Non-pigmented ciliary epithelial cell (primary cell): Measurements from ENCODE around the gene STARD9.
A peak's percentile ranks its signal among the peaks of the same experiment; 100 is the strongest.

ENCODE experiments used
- DNase-seq: peaks from one replicate; pipeline ENCODE4 v3.0.0-alpha.2; 2010; ENCODE audit warnings: low read depth

The STARD9 gene

DNA sequence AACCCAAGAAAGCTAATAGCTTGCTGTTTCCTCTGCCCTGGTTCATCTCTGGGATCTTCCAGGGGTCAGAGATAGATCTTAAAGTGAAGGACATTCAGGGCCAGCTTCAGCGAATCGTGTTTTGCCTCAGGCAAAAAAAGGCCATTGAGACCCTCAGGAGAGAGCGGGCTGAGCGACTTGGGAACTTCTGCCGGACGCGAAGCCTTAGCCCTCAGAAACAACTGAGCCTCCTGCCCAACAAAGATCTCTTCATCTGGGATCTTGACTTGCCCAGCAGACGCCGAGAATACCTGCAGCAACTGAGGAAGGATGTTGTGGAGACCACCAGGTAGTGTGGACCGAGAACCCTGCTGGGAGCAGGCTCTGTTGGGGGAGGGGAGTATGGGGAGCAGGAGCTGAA, 119.0 kb downstream of the STARD9 start:
- DNase-seq: no peak

DNA sequence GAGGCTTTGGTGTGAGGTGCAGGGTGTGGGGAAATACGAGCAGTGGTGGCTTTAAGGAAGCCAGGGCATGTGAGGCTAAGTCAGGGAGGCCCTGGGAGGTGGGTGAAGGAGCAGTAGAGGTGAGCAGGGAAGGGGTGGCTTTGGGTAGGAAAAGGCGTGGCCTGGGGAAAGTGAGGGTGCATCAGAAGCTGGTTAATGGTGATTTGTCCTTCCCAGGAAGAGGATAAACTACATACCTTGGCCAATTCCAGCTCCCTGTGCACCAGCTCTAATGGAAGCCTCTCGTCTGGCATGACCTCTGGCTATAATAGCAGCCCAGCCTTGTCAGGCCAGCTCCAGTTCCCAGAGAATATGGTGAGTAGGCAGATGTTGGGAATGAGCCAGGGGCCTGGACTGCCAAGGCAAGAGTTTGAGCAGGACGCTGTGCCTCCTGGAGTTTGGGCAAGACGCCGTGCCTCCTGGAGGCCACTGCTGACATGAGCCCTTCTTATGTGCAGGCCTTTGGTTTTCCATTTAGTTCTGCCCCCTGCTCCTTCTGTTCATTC, 120.2 kb downstream of the STARD9 start:
- DNase-seq: no peak

DNA sequence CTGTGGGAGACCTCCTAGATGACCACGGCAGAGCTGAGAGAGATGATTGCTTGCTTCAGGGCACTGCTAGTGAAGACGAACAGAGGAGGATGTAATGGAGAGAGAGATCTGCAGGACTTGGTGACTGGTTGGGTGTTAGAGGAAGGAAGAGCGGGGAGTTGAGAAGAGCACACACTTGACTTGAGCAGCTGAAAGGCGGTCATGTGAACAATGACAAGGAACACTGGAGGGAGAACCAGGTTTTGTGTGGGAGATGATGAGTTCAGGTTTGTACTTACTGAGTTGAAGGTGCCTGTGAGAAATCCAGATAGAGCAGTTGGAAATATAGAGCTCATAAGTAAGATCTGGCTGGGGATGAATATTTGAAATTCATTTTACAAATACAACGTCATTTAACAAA, 121.2 kb downstream of the STARD9 start:
- no peak for DNase-seq

DNA sequence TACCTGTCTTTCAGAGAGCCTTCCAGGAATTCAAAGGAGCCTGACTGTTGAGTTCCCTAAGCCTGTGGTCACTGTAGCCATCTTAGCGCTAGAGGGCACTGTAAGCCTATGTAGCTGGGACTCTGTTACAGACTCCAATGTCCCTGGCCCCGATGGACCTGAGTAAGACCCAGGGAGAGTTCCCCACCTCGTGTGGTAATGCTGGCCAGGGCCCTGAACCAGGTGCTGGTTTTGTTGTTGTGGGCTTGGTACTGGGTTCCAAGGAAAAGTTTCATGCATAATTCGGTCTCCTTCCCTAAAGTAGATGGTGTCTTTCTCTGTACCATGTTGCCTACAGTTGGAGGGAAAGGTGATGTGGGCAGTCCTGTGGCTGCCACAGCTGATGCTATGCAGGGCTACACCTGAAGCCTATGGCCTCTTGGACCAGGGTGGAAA, 129.1 kb downstream of the STARD9 start:
- DNase-seq: peak; percentile 38

DNA sequence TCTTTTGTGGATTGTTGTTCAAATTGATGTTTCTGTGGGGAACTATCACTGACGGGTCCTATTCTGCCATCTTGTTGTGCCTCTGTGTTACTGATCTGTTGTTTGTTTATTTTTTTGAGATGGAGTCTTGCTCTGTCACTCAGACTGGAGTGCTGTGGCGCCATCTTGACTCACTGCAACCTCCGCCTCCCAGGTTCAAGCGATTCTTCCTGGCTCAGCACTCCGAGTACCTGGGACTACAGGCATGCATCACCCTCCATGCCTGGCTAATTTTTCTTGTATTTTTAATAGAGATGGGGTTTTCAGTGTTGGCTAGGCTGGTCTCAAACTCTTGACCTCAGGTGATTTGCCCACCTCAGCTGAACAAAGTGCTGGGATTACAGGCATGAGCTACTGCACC, 129.9 kb downstream of the STARD9 start:
- no peak for DNase-seq

DNA sequence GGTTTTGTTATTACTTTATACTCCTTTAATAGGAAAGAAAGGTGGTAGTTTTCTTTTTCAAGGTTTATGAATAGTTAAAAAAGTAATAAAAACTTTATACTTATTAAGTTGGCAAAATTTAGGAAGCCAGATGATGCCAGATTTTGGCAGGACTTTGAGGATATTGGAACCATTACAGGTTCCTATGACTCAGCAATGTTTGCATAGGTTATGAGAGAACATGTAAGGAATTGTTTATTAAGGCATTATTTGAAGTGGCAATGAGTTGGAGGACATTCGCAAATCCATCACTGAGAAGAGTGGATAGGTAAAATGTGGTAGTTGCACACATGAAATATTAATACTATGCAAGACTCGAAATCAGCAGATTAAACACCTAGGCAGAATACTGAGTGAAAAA, 131.7 kb downstream of the STARD9 start:
- DNase-seq: no peak

DNA sequence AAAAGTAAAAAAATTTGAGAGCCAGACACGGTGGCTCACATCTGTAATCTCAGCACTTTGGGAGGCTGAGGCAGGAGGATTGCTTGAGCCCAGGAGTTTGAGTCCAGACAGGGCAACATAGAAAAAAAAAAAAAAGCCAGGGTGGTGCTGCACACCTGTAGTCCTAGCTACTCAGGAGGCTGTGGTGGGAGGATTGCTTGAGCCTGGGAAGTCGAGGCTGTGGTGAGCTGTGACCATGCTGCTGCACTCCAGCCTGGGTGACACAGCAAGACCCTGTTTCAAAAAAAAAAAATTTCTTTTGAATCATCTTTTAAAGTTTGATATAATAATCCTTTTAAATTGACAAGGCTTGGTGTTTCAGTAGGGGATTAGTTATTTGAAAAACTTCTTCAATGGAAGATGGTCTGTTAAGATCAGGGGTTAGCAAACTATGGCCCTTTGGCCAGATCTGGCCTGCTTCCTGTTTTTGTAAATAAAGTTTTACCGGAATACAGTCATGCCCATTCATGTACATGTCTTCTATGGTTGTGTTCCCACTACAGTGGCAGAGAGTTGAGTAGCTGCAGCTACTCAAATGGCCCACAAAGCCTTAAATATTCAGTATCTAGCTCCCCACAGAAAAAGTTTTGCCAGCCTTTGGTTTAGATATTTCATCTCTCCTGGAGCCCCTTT, 132.6 kb downstream of the STARD9 start:
- DNase-seq: no peak

DNA sequence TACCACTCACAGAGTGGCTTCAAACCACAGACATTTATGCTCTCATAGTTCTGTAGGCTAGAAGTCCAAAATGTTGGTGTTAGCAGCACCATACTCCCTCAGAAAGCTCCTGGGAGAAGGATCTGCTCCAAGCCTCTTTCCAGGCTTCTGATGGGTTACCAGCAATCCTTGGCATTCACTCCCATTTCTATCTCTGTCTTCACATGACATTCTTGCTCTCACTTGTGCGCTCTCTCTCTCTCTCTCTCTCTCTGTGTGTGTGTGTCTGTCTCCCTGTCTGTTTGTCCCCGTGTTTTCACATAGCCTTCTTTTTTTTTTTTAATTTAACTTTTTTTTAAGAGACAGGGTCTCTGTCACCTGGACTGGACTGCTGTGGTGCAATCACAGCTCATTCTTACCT, 135.3 kb downstream of the STARD9 start:
- no peak for DNase-seq

DNA sequence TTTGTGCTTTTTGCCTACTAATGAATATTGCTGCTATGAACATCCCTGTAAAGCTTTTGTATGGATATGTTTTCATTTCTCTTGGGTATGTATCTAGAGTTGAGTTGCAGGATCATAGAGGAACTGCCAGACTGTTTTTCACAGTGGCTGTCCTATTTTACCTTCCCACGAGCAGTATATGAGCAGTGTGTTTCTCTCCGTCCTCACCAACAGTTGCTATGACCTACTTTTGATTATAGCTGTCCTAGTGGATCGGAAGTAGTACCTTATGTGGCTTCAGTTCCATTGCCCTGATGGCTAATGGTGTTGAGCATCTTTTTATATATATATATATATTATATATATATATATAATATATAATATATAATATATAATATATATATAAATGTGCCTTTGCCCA, 136.3 kb downstream of the STARD9 start:
- no peak for DNase-seq

DNA sequence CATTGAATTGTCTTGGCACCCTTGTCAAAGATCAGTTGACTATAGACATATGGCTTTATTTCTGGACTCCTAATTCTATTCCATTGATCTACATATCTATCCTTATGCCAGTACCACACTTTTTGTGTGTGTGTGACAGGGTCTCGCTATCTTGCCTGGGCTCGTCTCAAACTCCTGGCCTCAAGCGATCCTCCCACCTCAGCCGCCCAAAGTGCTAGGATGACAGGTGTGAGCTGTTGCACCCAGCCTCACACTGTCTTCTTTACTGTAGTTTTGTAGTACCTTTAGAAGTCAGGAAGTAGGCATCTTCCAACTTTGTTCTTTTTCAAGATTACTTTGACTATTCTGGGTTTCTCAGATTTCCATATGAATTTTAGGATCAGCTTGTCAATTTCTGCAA, 137.2 kb downstream of the STARD9 start:
- DNase-seq: no peak

DNA sequence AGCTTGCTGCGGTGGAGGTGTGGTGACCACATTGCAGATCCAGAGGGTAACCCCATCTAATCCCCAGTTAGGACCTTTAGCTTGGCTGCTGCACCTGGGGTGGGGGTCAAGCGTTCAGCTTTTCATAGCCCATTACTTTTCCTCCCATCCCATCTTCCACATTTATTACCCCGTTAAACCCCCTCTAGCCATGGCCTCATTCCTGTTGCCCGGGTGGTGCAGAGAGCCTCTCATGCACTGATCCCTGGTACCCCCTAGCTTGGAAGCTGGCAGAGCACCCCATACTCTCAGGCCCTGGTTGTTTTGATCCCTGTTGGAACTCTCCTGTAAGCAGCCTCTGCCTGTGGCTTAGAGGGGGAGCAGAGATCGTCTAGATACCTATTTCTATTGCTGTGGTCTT, 140.7 kb downstream of the STARD9 start:
- DNase-seq: no peak

DNA sequence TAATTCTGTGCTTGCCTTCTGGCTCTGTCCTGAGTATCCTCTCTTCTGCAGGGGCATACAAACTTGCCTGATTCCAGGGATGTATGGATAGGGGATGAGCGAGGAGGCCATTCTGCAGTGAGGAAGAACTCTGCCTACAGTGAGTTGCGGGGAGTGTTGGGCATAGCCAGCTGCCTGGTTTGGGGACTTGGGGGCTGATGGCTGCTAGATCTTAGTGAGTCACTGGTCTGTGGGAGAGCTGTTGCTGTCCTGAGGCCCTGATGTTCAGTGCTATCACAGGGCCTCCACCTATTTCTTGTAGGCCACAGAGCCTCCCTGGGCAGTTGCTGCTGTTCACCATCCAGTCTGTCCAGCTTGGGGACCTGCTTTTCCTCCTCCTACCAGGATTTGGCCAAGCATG, 141.2 kb downstream of the STARD9 start:
- DNase-seq: no peak

DNA sequence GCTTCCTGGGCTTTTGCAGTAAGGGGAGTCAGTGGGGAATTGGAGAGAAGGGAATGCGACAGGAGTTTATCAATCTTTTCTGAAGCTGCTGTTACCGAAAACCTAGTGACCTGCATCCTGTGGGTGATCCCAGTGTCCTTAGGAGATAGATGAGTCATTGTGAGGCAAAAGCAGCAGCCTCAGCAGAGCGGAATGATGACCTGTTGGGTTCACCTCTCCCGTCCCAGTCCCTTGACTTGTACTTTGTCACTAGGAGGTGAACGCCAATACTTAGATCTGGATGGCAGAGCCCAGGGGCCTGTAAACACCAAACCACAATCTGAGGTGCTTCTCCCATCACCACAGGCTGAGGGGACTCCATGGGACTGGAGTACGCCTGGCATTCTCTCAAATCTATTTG, 143.6 kb downstream of the STARD9 start:
- no peak for DNase-seq

DNA sequence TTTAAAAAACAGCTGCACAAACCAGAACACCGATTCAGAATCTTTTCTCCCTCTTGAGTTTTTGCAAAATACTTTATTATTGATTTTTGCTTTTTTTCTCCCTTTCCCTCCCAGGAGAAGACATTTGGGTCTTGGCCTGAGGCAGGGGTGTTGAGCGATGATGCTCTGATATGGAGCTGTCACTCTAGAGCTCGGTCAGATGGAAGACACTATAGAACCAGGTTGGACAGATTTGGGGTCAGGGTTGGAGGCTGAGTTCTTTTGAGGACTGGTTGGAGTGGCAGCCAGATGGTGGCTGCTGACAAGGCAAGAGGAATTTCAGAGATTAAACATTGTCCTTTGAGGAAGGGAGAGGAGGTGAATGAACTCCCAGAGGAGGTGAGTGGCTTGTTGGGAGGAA, 144.7 kb downstream of the STARD9 start:
- DNase-seq: no peak

DNA sequence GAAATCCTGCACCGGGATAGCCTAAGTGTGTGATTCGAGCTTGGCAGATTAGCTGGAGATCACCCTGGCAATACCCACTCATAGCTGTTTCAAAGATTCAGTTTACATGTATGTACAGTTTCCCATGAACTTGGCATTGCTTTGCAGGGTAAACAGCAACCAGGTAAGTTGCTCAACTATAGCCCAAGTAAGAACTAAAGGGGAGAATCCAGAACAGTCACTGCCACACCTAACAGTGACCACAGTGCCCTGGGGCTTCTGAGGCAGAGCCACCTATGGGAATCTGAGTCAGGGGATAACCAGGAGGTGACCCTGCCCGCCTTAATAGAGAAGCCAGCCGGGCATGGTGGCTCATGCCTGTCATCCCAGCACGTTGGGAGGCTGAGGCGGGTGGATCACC, 145.6 kb downstream of the STARD9 start:
- no peak for DNase-seq

DNA sequence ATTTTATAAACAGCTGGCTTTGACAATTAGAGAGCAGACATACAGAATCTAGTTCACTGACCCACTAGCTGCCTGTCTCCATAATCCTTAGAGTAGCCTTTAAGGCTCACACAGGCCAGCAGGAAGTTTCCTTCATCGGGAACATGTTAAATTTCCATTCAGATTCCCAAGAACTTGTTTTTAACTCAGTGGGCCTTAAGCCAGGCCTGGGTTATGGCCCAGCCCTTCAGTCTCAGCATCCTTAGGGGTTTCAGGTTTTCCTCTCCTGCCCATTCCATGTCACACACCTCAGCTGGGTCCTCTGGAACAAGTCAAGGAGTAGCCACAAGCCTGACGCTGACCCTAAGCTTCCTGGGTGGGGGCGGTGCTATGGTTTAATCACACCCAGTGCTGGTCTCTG, 146.5 kb downstream of the STARD9 start:
- DNase-seq: no peak

DNA sequence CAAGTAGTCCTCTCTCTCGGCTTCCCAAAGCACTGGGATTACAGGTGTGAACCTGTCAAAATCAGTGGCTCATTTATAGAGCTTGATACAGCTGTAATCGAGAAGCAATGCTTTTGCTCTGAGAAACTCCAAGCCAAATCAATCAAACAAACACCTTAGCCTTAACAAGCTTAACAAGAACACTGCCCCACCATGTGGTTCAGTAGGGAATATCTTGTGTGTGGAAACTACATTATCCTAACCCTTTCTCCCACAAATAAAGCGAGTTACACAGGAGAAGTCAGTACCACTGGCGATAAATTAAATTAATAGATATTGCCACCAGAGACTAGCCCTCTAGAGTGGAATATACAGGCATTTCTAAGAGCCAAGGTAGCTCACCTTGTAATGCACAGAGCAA, 147.7 kb downstream of the STARD9 start:
- DNase-seq: no peak

DNA sequence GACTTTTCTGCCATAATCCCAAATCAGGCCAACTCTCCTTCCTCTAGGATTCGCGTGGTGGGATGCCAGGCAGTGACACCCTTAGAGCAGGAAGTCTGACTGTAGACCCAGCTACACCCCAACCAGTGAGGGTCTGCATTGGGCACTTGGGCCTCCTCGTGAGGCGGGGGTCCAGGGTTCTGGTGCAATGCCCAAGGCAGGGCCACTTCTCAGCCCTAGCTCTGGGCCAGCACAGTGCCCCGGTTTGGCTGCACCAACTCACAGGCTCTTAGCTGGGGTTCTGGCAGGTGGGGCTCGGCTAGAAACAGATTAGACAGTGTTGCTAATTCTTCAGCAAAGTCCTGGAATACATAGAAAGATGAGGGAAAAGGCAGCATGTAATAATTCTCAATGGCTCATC, 148.9 kb downstream of the STARD9 start:
- no peak for DNase-seq

DNA sequence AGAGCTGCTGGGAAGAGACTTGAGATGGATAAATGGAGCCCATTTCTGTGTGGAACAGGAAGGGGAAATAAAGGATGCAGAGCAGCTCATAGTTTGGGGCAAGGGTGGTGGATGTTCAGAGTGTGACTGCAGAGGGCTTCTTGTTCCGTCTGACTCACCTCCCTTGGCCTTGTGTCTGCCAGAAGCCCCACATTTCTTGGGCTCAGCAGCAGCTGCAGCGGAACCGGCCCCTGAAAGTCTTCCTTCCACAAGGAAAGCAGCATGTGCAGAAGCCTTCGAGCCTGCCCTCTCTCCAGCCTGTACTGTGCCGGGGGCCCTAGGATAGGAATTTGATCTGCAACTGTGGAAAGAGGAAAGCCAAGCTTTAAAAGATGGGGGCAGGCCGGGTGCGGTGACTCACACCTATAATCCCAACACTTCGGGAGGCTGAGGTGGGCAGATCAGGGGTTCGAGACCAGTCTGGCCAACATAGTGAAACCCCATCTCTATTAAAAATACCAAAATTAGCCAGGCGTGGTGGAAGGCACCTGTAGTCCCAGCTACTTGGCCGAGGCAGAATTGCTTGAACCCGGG, 150.0 kb downstream of the STARD9 start:
- DNase-seq: no peak

DNA sequence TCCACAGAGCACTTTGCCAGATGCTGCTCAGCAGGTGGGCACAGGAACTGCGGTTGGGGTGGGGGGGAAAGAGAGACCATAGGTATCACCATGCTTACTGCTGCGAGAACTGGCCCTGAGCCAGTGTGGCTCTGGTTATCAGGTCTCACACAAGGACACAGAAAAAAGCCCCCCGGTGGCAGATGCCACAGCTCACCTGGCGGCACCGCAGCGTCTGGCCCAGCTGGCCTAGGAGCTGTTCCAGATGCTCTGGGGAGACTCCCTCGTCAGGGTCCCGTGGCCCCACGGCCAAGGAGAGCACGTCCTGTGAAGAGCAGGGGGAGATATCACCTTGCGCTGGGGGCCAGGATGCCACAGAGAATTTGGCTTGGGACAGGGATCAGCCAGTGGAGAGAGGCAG, 150.7 kb downstream of the STARD9 start:
- DNase-seq: no peak

DNA sequence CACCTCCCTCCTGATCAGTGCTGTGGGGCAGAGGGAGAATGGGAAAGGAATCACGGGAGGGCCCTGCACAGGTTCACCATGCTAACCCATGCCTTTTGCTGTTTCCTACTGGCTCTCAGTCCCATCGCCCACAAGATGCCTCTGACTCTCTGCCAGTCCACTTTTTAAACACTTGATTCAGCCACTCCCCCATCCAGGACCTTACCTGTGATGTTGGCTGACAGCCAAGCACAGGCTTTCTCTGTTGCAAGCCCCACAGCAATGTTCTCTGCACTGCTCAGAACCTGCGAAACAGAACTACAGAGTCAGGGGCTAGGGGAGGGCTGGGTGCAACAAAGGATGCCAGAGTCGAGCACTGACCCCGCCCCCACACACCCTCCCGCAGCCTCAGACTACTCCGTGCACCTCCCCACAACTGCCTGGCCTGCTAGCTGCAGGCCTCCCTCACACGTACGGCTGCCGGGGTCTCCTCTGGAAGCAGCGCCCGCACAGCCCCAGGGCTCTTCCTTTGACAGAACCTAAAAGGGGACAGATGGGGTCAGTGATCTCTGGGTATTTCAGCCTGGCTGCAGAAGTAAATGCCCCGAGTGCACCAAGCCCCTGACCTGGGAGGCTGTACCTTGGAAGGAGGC, 152.5 kb downstream of the STARD9 start:
- DNase-seq: no peak

DNA sequence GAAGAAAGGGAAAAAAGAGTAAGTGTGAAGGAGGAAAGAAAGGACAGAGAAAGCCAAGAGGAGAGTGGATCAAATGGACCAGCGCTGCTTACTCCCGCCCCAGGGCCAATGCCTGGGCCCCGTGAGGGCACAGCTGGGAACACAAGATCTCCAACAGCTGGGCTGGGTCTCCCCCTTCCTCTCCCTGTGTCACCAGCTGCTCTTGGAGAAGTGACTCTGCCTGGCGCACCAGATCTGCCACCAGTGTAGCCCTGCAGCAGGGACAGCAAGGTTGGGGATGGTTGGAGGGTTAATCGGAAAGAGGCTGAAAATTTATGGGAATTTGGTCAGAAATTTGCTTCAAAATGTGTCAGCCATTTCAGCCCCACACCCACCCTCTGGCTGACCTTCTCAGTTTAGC, 153.2 kb downstream of the STARD9 start:
- DNase-seq: no peak

DNA sequence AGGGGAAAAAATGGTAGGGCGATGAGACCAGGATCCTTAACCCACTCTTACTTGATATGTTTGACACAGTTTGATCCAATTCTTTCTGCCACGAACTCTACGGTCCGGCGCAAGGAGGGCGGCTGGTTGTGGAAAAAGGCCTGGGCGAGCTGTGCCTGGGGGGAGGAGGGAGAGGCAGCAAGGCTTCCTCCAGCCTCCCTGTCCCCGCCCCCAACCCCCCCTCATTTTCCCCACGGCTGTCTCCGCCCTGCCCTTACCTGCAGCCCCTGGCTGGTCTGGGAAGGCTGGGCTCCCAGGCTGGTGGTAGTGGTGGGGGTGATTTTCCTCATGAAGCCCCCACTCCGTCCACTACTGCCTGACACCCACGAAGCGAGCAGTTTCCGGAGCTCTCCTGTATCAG, 153.6 kb downstream of the STARD9 start:
- DNase-seq: no peak

DNA sequence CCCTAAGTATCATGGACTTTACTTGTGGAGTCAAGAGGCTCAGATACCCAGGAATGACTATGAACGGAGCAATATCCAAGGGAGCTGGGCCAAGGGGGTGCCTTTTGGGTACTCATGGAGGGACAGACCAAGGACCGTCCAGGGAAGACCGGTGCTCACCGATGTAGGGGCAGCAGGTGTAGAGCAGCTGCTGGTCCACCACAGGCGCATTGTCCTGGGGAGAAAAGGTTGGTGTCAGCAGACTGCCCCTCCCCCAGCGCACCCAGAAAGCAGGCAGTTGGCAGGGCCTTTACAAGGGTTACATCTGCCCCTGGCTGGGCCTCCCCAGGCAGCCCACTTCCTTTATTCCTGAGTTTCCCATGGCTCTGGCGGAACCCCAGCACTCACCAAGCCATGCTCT, 154.0 kb downstream of the STARD9 start:
- DNase-seq: no peak
